Right kidney (tissue), 1 donor: ENCODE data around the gene AMBRA1.

Source experiments
- DNase-seq: peaks from one replicate; pipeline ENCODE4 v3.0.0-alpha.2; 2016

AMBRA1 gene

GRCh38 chr11:46617134-46617971 lies 23.5 kb upstream of the AMBRA1 start, which contains the start of the genes ATG13 and HARBI1:
ATG13 (plus strand) TSS chr11:46617553; CDS start chr11:46644292, 26,739 bp downstream.
HARBI1 (minus strand) TSS chr11:46617227; CDS start chr11:46616237, 990 bp downstream.
- peak; percentile 99 for DNase-seq

GRCh38 chr11:46616551-46617133 lies 22.8 kb upstream of the AMBRA1 start:
- DNase-seq: peak; percentile 5

- DNase-seq: no peak
These were observed 21.9 kb upstream of the AMBRA1 start for GRCh38 chr11:46615756-46616155.

- no peak for DNase-seq
These were observed 18.5 kb upstream of the AMBRA1 start for GRCh38 chr11:46612326-46612725.

- no peak for DNase-seq
These were observed 17.9 kb upstream of the AMBRA1 start for GRCh38 chr11:46611526-46612304.

GRCh38 chr11:46609386-46609785 lies 15.6 kb upstream of the AMBRA1 start:
- no peak for DNase-seq

GRCh38 chr11:46607516-46607915 lies 13.7 kb upstream of the AMBRA1 start:
- no peak for DNase-seq

GRCh38 chr11:46604796-46605195 lies 11.0 kb upstream of the AMBRA1 start:
- no peak for DNase-seq

GRCh38 chr11:46603704-46604308 lies 10.0 kb upstream of the AMBRA1 start:
- DNase-seq: no peak

GRCh38 chr11:46601129-46601528 lies 7.3 kb upstream of the AMBRA1 start:
- no peak for DNase-seq

- DNase-seq: no peak
These were observed 6.6 kb upstream of the AMBRA1 start for GRCh38 chr11:46600194-46600960.

- no peak for DNase-seq
These were observed 5.7 kb upstream of the AMBRA1 start for GRCh38 chr11:46599340-46600193.

GRCh38 chr11:46597609-46598219 lies 3.9 kb upstream of the AMBRA1 start:
- no peak for DNase-seq

- DNase-seq: no peak
These were observed 3.3 kb upstream of the AMBRA1 start for GRCh38 chr11:46597155-46597554.

GRCh38 chr11:46594785-46595184 lies 962 bp upstream of the AMBRA1 start:
- DNase-seq: peak; percentile 5

- DNase-seq: no peak
These were observed 514 bp upstream of the AMBRA1 start for GRCh38 chr11:46594374-46594700.

- DNase-seq: no peak
These were observed 2.9 kb downstream of the AMBRA1 start for GRCh38 chr11:46590740-46591605.

- no peak for DNase-seq
These were observed 4.9 kb downstream of the AMBRA1 start for GRCh38 chr11:46588915-46589314.

GRCh38 chr11:46588131-46588530 lies 5.7 kb downstream of the AMBRA1 start:
- DNase-seq: no peak
